ENCODE results near the gene KIF2B.

- no peak for TF ChIP-seq CTCF (IDR thresholded peaks at IDR 0.05)
- no peak for TF ChIP-seq POLR2A (IDR thresholded peaks at IDR 0.05)
Measured at GRCh38 chr17:53818929-53819328, 3.8 kb upstream of the KIF2B start.

Data from lower leg skin (tissue), 3 donors.